Measurements from ENCODE around the gene GOPC. TPM values are rescaled to one million over a fixed set of nuclear protein-coding genes. Genes with fewer than 3 reads are reported as not detected.

The GOPC gene
- total and polyA plus RNA-seq, 2 of the 8 experiments (the other 6 are each of a cell fraction or from before 2014, with no cell fraction given), result 5.3 to 19.4 TPM

- H3K4me1 ChIP-seq (replicated peaks in 1 of 4; ENCODE audit: control insufficient read depth in 3 of 4, insufficient read depth in 4 of 4, low read length in 3 of 4), result peaks cover 0 to 6% (median 0%) of the 10 kb centered on the region in 4 experiments; a peak in 2 of 7 replicates
- no peak overlapping the region for H3K9ac ChIP-seq (replicated peaks in 1 of 4; ENCODE audit: extremely low read depth in 1 of 4, low read depth in 3 of 4, low read length in 3 of 4)
- no peak for DNase-seq (ENCODE audit: low read depth in 1 of 2, low spot score in 2 of 2)
- H2BK5ac ChIP-seq (ENCODE audit: low read depth, low read length), result no peak overlapping the region
- H3K4ac ChIP-seq (replicated peaks; ENCODE audit: insufficient read length, low read depth, low read length), result no peak overlapping the region
- no peak overlapping the region for H3K14ac ChIP-seq (ENCODE audit: insufficient read length)
- no peak overlapping the region for H2BK20ac ChIP-seq (ENCODE audit: low read length)
- H3K23ac ChIP-seq (ENCODE audit: insufficient read length), result no peak overlapping the region
- no peak overlapping the region for H3K4me3 ChIP-seq (ENCODE audit: extremely low read depth in 1 of 4, insufficient read depth in 2 of 4, low read depth in 3 of 4, low read length in 4 of 4)
- no peaks in the 10 kb centered on the region for H3K9me3 ChIP-seq (ENCODE audit: insufficient read depth in 2 of 2, low read depth in 1 of 2, low read length in 1 of 2)
- no peak overlapping the region for H3K56ac ChIP-seq (replicated peaks; ENCODE audit: insufficient read length, low read depth, low read length)
- H3K4me2 ChIP-seq (ENCODE audit: insufficient read depth in 1 of 2, low read depth in 2 of 2, low read length in 2 of 2), result no peak overlapping the region
- no peak overlapping the region for H4K8ac ChIP-seq (ENCODE audit: extremely low read depth, insufficient read depth, low read length)
- FAIRE-seq, result no peak
- CTCF ChIA-PET (ENCODE audit: partially characterized antibody), result interaction anchor here (1.0 kb wide), 1 partner anchor 9 kb away, joined by 3 read pairs; no protein-coding TSS in a partner anchor
- no peak overlapping the region for H2BK120ac ChIP-seq (replicated peaks; ENCODE audit: low read depth, low read length)
- H3K27me3 ChIP-seq (replicated peaks in 1 of 4; ENCODE audit: control insufficient read depth in 3 of 4, extremely low read depth in 1 of 4, insufficient read depth in 3 of 4, low read length in 3 of 4), result no peaks in the 10 kb centered on the region
- H2BK12ac ChIP-seq (ENCODE audit: low read depth, low read length), result no peak overlapping the region
- no peak overlapping the region for H3K27ac ChIP-seq (ENCODE audit: low read depth, low read length)
- no peak overlapping the region for H3K18ac ChIP-seq (ENCODE audit: extremely low read depth, low read length)
- H2AFZ ChIP-seq (ENCODE audit: low read length), result no peak overlapping the region
- POLR2A ChIA-PET (ENCODE audit: partially characterized antibody), result no interaction called here
- 86% methylated on average over 2 of the region's 2 CpGs; no CpG with 5 or more reads in 1 of the 2 experiments for WGBS, 2 experiments (ENCODE audit: extremely low coverage in 1 of 2, insufficient coverage in 1 of 2, insufficient read length in 1 of 2, insufficient replicate concordance in 2 of 2, low coverage in 1 of 2, low lambda C conversion rate in 2 of 2, missing lambda C conversion rate in 1 of 2)
- H3K79me2 ChIP-seq (ENCODE audit: control insufficient read depth in 1 of 2, insufficient read depth in 2 of 2, low read length in 2 of 2), result no peaks in the 10 kb centered on the region
- H2BK15ac ChIP-seq (ENCODE audit: low read length), result no peak overlapping the region
- H3K23me2 ChIP-seq (ENCODE audit: low read depth, low read length), result no peaks in the 10 kb centered on the region
- H3K79me1 ChIP-seq (ENCODE audit: low read depth, low read length), result no peaks in the 10 kb centered on the region
- H3K36me3 ChIP-seq (ENCODE audit: control insufficient read depth in 2 of 4, insufficient read depth in 4 of 4, low read length in 3 of 4), result no peaks in the 10 kb centered on the region
- no peaks in the 10 kb centered on the region for H4K20me1 ChIP-seq (replicated peaks in 1 of 2; ENCODE audit: control insufficient read depth in 1 of 2, insufficient read depth in 2 of 2, low read length in 2 of 2)
- H4K5ac ChIP-seq (ENCODE audit: insufficient read length, low read depth, low read length), result no peak overlapping the region
- no peak overlapping the region for H2AK5ac ChIP-seq (ENCODE audit: low read depth, low read length)
- H4K91ac ChIP-seq (replicated peaks; ENCODE audit: insufficient read length, low read length), result no peak overlapping the region
- TF ChIP-seq, protein P1, sequence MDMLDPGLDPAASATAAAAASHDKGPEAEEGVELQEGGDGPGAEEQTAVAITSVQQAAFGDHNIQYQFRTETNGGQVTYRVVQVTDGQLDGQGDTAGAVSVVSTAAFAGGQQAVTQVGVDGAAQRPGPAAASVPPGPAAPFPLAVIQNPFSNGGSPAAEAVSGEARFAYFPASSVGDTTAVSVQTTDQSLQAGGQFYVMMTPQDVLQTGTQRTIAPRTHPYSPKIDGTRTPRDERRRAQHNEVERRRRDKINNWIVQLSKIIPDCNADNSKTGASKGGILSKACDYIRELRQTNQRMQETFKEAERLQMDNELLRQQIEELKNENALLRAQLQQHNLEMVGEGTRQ (IDR thresholded peaks at IDR 0.05; ENCODE audit: low read length), result no peak
- no peak for TF ChIP-seq ZNF274 (IDR thresholded peaks at IDR 0.05; ENCODE audit: borderline replicate concordance, extremely low read depth, low read length)
- TF ChIP-seq SIN3A (conservative IDR thresholded peaks at IDR 0.05 in 1 of 2, IDR thresholded peaks at IDR 0.05 in 1 of 2; ENCODE audit: low read depth in 1 of 2, low read length in 2 of 2), result no peak
- TF ChIP-seq HDAC2 (IDR thresholded peaks at IDR 0.05; ENCODE audit: borderline replicate concordance in 1 of 2, low read depth in 2 of 2, low read length in 2 of 2), result no peak
- no peak for TF ChIP-seq SP2 (IDR thresholded peaks at IDR 0.05; ENCODE audit: low read length)
- no peak for TF ChIP-seq SAP30 (IDR thresholded peaks at IDR 0.05; ENCODE audit: insufficient read depth, insufficient replicate concordance, low read length)
- no peak for TF ChIP-seq SIRT6 (IDR thresholded peaks at IDR 0.05; ENCODE audit: low read length)
- TF ChIP-seq SRF (IDR thresholded peaks at IDR 0.05; ENCODE audit: low read depth, low read length), result no peak
- no peak for TF ChIP-seq SP4 (IDR thresholded peaks at IDR 0.05; ENCODE audit: low read length)
- no peak for TF ChIP-seq NANOG (IDR thresholded peaks at IDR 0.05; ENCODE audit: insufficient read depth, low read depth, low read length, poor library complexity, severe bottlenecking)
- TF ChIP-seq RFX5 (IDR thresholded peaks at IDR 0.05; ENCODE audit: borderline replicate concordance, low read depth, low read length), result no peak
- TF ChIP-seq ASH2L (IDR thresholded peaks at IDR 0.05; ENCODE audit: low read length), result no peak
Observed at GRCh38 chr6:117512987-117513573, 89.2 kb downstream of the GOPC start.
